Gastroesophageal sphincter (tissue), 4 donors: Measurements from ENCODE around the gene AGAP9. TPM values are rescaled to one million over a fixed set of nuclear protein-coding genes. Genes with fewer than 3 reads are reported as not detected.
"Not testable (repeated sequence)": the region's sequence is repeated elsewhere in the genome, so short reads cannot be mapped to it uniquely, and the experiment has no call there.

ENCODE experiments used
- ATAC-seq: fragments of 150-250 bp; one replicate; pipeline ENCODE4 v1.9.1; 2016; ENCODE audit warnings: mild to moderate bottlenecking, moderate library complexity
- H3K27ac ChIP-seq, 4 donors: fragments of 200-600 bp; sonication (generic) in 3 of 4; 1 replicate in 3 of 4; 2 replicates in 1 of 4; pipeline ENCODE4 v1.5.1; 2016 to 2019
- H3K27me3 ChIP-seq: fragments of 200-600 bp; sonication (generic); one replicate; pipeline ENCODE4 v1.5.1; 2019
- H3K36me3 ChIP-seq, 2 donors: fragments of 200-600 bp; sonication (generic); one replicate each; pipeline ENCODE4 v1.5.1; 2019; ENCODE audit warnings: control low read depth in 1 of 2
- H3K4me1 ChIP-seq, 3 donors: fragments of 200-600 bp; sonication (generic); 1 replicate in 2 of 3; 2 replicates in 1 of 3; pipeline ENCODE4 v1.5.1; 2016 to 2019; ENCODE audit warnings: control low read depth in 2 of 3
- H3K4me3 ChIP-seq, 2 donors: fragments of 200-600 bp; sonication (generic); one replicate each; pipeline ENCODE4 v1.5.1; 2019; ENCODE audit warnings: mild to moderate bottlenecking in 1 of 2, moderate library complexity in 1 of 2
- H3K9me3 ChIP-seq, 3 donors: fragments of 200-600 bp; sonication (generic); one replicate each; pipeline ENCODE4 v1.5.1; 2017 to 2019; ENCODE audit warnings: control low read depth in 2 of 3
- CTCF ChIP-seq, 4 experiments: fragments of 200-600 bp in 2 of 4; fragments of 450-650 bp in 2 of 4; sonication (generic) in 1 of 4; IDR thresholded peaks; one replicate each; pipeline ENCODE4 v1.5.1; 2017 to 2019; ENCODE audit warnings: antibody characterized with exemption in 4 of 4, mild to moderate bottlenecking in 2 of 4, moderate library complexity in 2 of 4
- EP300 ChIP-seq: sonication (generic); formaldehyde crosslinking; IDR thresholded peaks from one replicate; pipeline ENCODE4 v1.6.1; 2017; ENCODE audit warnings: antibody characterized with exemption, mild to moderate bottlenecking
- POLR2A ChIP-seq, 2 donors: fragments of 450-650 bp; IDR thresholded peaks; one replicate each; pipeline ENCODE4 v1.6.1; 2017; ENCODE audit warnings: antibody characterized with exemption in 2 of 2, mild to moderate bottlenecking in 2 of 2, moderate library complexity in 1 of 2
- POLR2AphosphoS5 ChIP-seq: sonication (generic); formaldehyde crosslinking; IDR thresholded peaks from one replicate; pipeline ENCODE4 v1.6.1; 2017; ENCODE audit warnings: antibody characterized with exemption
- WGBS, 2 donors: methylation state at CpG; one replicate each; pipeline ENCODE4 v1.1.5; 2018; ENCODE audit warnings: low coverage in 1 of 2; 5-methylcytosine and 5-hydroxymethylcytosine counted together
- total RNA-seq, 4 donors: library from RNA; depleted of rRNA; stranded (reverse); fragments of >200 nt; gene quantifications; one replicate each; pipeline ENCODE4 v1.1.0, GENCODE V29; 2016

Gene AGAP9
- total RNA-seq, 4 donors from 2014 or later: 1.6 to 11.7 (median 5.1) TPM

GRCh38 chr10:47462577-47463358 lies 60.7 kb downstream of the AGAP9 start:
- not testable (repeated sequence) for H3K27me3 ChIP-seq, H3K27ac ChIP-seq, H3K4me3 ChIP-seq, H3K9me3 ChIP-seq, H3K36me3 ChIP-seq, H3K4me1 ChIP-seq, ATAC-seq
- WGBS, 2 donors: no CpG with 5 or more reads among the region's 9 CpGs

DNA sequence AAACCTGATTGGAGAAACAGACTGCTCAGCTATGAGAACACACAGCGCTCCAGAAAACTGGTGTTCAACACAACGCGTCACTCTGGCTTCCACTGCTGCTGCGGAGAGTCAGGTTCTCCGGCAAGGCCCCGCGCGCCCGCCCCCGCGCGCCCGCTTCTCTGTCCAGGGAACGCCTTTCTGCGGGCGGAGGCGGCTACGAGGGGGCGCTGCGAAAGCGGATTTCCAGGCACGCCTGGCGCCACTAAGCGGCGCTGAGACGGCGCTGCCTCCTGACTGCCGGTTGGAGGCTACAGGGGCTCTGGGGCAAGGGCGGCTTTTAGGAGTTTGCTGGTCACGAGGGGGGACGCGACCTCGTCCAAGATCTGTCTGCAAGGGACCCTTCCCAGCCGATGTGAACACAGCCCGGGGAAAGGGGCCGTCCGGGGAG lies 62.2 kb downstream of the AGAP9 start:
- peak; percentile 84 for ATAC-seq
- not testable (repeated sequence) for H3K9me3 ChIP-seq, H3K27me3 ChIP-seq, H3K27ac ChIP-seq, H3K36me3 ChIP-seq, H3K4me1 ChIP-seq
- WGBS, 2 donors: no CpG with 5 or more reads among the region's 37 CpGs
- H3K4me3 ChIP-seq: peak overlapping the region in 1 of 2 donors; percentile 27
- TF ChIP-seq CTCF (IDR thresholded peaks at IDR 0.05): peak in 1 of 4 experiments; percentile 54

- WGBS, 2 donors: 52% methylated on average over 3 of the region's 4 CpGs; no CpG with 5 or more reads in 1 of the 2 donors
- TF ChIP-seq CTCF (IDR thresholded peaks at IDR 0.05) (no peak), EP300 (no peak), POLR2A (IDR thresholded peaks at IDR 0.05) (no peak), POLR2AphosphoS5 (no peak)
Observed at GRCh38 chr10:47458466-47459154, 64.8 kb downstream of the AGAP9 start.

GRCh38 chr10:47457826-47458225 lies 65.6 kb downstream of the AGAP9 start:
- H3K27me3 ChIP-seq: no peaks in the 10 kb centered on the region
- H3K36me3 ChIP-seq: no peaks in the 10 kb centered on the region
- TF ChIP-seq POLR2AphosphoS5 (no peak), POLR2A (IDR thresholded peaks at IDR 0.05) (no peak), CTCF (IDR thresholded peaks at IDR 0.05) (no peak), EP300 (no peak)
- no peak for ATAC-seq
- WGBS, 2 donors: 100% methylated on average over 1 of the region's 1 CpG; no CpG with 5 or more reads in 1 of the 2 donors
- no peak overlapping the region for H3K27ac ChIP-seq
- no peaks in the 10 kb centered on the region for H3K4me1 ChIP-seq
- H3K9me3 ChIP-seq: no peaks in the 10 kb centered on the region
- H3K4me3 ChIP-seq: no peak overlapping the region

More at GRCh38 chr10:47458466-47459154, 64.8 kb downstream of the AGAP9 start:
- Histone ChIP-seq H3K27ac (no peak overlapping the region), H3K9me3 (no peaks in the 10 kb centered on the region), H3K4me1 (no peaks in the 10 kb centered on the region), H3K36me3 (no peaks in the 10 kb centered on the region), H3K27me3 (no peaks in the 10 kb centered on the region), H3K4me3 (no peak overlapping the region)
- ATAC-seq: no peak

DNA sequence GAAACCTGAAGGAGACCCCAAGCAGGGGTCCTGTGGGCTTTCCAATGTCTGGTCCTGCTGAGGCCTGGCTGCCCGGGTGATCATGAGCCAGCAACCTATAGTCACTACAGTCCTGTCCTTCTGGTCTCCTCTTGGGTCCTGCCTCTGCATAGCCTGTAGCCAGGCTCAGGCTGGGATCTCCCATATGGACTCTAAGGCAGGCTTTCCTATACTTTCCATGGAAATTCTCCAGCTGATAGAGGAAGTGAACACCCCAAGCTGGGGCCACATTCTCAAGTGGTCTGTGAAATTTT lies 66.0 kb downstream of the AGAP9 start:
- Histone ChIP-seq H3K4me1 (no peaks in the 10 kb centered on the region), H3K9me3 (no peaks in the 10 kb centered on the region), H3K4me3 (no peak overlapping the region), H3K36me3 (no peaks in the 10 kb centered on the region), H3K27ac (no peak overlapping the region), H3K27me3 (no peaks in the 10 kb centered on the region)
- 100% methylated on average over 1 of the region's 1 CpG; no CpG with 5 or more reads in 1 of the 2 donors for WGBS, 2 donors
- TF ChIP-seq CTCF (IDR thresholded peaks at IDR 0.05) (no peak), EP300 (no peak), POLR2AphosphoS5 (no peak), POLR2A (IDR thresholded peaks at IDR 0.05) (no peak)
- no peak for ATAC-seq
